ENCODE results near the gene RASAL3. TPM values are rescaled to one million over a fixed set of nuclear protein-coding genes. Genes with fewer than 3 reads are reported as not detected.

RASAL3 gene
- total RNA-seq, 1 experiment from 2014 or later = not detected

DNA sequence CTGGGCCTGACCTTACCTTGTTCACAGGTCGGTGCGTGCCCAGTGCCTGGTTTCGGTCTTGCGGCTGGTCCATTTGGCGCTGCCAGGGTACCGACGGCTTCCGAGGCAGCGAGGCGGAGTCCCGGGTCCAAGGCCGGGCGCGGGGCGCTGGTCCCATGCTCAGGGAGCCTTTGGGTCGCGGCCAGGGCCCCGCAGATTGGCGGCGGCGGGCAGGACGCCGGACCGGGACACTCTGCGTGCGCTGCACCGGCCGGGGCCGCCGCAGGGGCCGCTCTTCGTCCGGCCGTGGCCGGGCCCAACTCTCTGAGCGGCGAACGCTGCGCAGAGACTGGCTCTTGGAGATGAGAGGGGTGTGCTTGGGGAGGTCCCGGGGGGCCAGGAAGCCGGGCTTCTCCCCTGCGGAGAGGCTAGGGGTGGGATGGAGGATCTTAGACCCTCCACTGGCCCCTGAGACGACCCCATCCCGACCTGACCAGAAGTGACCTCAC, 11.2 kb downstream of the RASAL3 start:
- peaks cover 16% of the 10 kb centered on the region for H3K27me3 ChIP-seq (ENCODE audit: low read length)
- DNase-seq (no peak), ATAC-seq (peak; percentile 10; the same call in 1 of the 2 replicates)
- H3K4me2 ChIP-seq (ENCODE audit: low read length) = peak overlapping the region; percentile 71
- peak overlapping the region; percentile 27 for H2AFZ ChIP-seq (ENCODE audit: low read length)
- BruUV-seq (replicated peaks) = no TSS peak
- TF ChIP-seq EZH2 (IDR thresholded peaks at IDR 0.05; ENCODE audit: low read length, unreplicated experiment) (no peak), EZH2phosphoT487 (IDR thresholded peaks at IDR 0.05; ENCODE audit: borderline replicate concordance, low read length) (no peak)
- TF ChIP-seq, protein P1, sequence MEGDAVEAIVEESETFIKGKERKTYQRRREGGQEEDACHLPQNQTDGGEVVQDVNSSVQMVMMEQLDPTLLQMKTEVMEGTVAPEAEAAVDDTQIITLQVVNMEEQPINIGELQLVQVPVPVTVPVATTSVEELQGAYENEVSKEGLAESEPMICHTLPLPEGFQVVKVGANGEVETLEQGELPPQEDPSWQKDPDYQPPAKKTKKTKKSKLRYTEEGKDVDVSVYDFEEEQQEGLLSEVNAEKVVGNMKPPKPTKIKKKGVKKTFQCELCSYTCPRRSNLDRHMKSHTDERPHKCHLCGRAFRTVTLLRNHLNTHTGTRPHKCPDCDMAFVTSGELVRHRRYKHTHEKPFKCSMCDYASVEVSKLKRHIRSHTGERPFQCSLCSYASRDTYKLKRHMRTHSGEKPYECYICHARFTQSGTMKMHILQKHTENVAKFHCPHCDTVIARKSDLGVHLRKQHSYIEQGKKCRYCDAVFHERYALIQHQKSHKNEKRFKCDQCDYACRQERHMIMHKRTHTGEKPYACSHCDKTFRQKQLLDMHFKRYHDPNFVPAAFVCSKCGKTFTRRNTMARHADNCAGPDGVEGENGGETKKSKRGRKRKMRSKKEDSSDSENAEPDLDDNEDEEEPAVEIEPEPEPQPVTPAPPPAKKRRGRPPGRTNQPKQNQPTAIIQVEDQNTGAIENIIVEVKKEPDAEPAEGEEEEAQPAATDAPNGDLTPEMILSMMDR (conservative IDR thresholded peaks at IDR 0.05; ENCODE audit: low read depth, low read length) = no peak; the same call in 1 of the 2 replicates
- intact Hi-C loops (cut with micrococcal nuclease) = loop anchor here (10.0 kb wide), 1 partner anchor 102 kb away; no protein-coding TSS in a partner anchor
- ChIA-PET POLR2A (ENCODE audit: unreplicated experiment) (interaction anchor here (0.6 kb wide), 2 partner anchors 21 to 53 kb away, joined by 3 to 6 read pairs; no protein-coding TSS in a partner anchor), CTCF (interaction anchor here (0.6 kb wide), 1 partner anchor 40 kb away, joined by 3 read pairs; no protein-coding TSS in a partner anchor)
- H3K4me3 ChIP-seq (ENCODE audit: low read length) = peak overlapping the region; percentile 36
- H3K36me3 ChIP-seq (ENCODE audit: low read depth, low read length) = no peaks in the 10 kb centered on the region
- H3K9me2 ChIP-seq (replicated peaks; ENCODE audit: low read length) = 0 out of 2 replicates have a peak, but pooled peaks cover 4% of the 10 kb centered on the region
- peaks cover 21% of the 10 kb centered on the region; the same call in 1 of the 2 replicates for H3K4me1 ChIP-seq (ENCODE audit: insufficient read depth, low read length)
- H3K9me3 ChIP-seq (ENCODE audit: low read length) = no peaks in the 10 kb centered on the region
- H3K9ac ChIP-seq (ENCODE audit: low read length) = no peak overlapping the region
- no peaks in the 10 kb centered on the region for H3F3A ChIP-seq (ENCODE audit: low read length, unreplicated experiment)
- H4K20me1 ChIP-seq (ENCODE audit: low read length) = no peaks in the 10 kb centered on the region
- no peaks in the 10 kb centered on the region for H3K79me2 ChIP-seq (ENCODE audit: low read length)
- no peak overlapping the region for H3K27ac ChIP-seq (ENCODE audit: low read length)

DNA sequence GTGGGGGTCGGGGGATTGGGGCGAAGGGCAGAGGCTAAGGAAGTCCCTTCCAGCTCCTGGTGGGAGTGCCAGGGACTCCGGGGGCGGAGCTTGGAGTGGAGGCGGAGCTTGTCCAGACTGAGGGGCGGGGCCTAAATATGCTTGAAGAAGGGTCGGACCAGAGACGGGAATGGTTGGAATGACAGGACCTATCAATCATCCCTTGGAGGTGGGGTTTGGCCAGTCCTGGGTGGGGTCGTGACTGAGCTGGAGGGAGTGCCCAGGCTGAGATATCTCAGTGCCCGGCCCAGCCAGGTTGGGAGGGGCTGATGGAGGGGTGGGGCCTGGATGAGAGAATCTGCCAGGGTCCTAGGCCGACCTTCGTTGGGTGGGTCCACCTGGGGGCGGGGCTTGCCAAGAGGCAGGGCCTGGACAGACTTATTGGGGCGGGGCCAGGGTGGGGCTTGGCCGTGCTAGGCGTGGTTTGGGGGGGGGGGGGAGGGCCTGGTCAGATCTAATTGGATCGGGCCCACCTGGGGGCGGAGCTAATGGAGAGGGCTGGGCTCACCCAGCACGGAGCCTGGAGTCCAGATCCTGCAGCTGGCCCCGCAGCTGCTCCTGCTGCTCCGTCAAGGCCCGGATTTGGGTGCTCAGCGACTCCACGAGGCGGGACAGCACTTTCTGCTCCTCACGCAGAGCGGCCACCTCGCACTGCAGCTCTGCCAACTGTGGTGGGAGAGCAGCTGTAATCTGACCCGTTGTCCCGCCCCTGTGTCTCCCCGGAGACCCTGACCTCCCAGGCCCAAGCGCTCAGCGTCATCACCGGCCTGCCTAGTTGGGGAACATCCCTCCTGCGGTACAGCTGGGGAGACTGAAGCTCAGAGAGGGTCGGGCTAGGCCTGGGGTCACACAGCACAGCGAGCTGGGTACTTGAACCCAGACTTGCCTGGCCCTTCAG, 12.0 kb downstream of the RASAL3 start:
- H3K4me2 ChIP-seq (ENCODE audit: low read length) = peak overlapping the region; percentile 71
- H3K36me3 ChIP-seq (ENCODE audit: low read depth, low read length) = no peaks in the 10 kb centered on the region
- H3K27ac ChIP-seq (ENCODE audit: low read length) = no peak overlapping the region
- H3K9me2 ChIP-seq (replicated peaks; ENCODE audit: low read length) = 0 out of 2 replicates have a peak, but pooled peaks cover 4% of the 10 kb centered on the region
- H3K4me3 ChIP-seq (ENCODE audit: low read length) = peak overlapping the region; percentile 36
- TF ChIP-seq EZH2 (IDR thresholded peaks at IDR 0.05; ENCODE audit: low read length, unreplicated experiment) (no peak), EZH2phosphoT487 (IDR thresholded peaks at IDR 0.05; ENCODE audit: borderline replicate concordance, low read length) (no peak)
- TF ChIP-seq, protein P1 (conservative IDR thresholded peaks at IDR 0.05; ENCODE audit: low read depth, low read length) = no peak
- H3K27me3 ChIP-seq (ENCODE audit: low read length) = peaks cover 10% of the 10 kb centered on the region
- ATAC-seq (peak; percentile 61), DNase-seq (peak; percentile 82)
- H3K79me2 ChIP-seq (ENCODE audit: low read length) = no peaks in the 10 kb centered on the region
- H3F3A ChIP-seq (ENCODE audit: low read length, unreplicated experiment) = no peaks in the 10 kb centered on the region
- H3K9ac ChIP-seq (ENCODE audit: low read length) = no peak overlapping the region
- ChIA-PET CTCF (interaction anchor here (0.6 to 1.0 kb wide), 2 partner anchors 11 to 39 kb away, joined by 3 to 6 read pairs; no protein-coding TSS in a partner anchor), POLR2A (ENCODE audit: unreplicated experiment) (interaction anchor here (0.6 to 0.7 kb wide), 4 partner anchors 20 to 762 kb away, joined by 3 to 6 read pairs (median 4); partner anchors contain the start of gene ZNF333)
- intact Hi-C loops (cut with micrococcal nuclease) = loop anchor here (10.0 kb wide), 1 partner anchor 102 kb away; no protein-coding TSS in a partner anchor
- H2AFZ ChIP-seq (ENCODE audit: low read length) = peak overlapping the region; percentile 27
- TSS peak; percentile 37 for BruUV-seq (replicated peaks)
- no peaks in the 10 kb centered on the region for H3K9me3 ChIP-seq (ENCODE audit: low read length)
- H4K20me1 ChIP-seq (ENCODE audit: low read length) = no peaks in the 10 kb centered on the region
- H3K4me1 ChIP-seq (ENCODE audit: insufficient read depth, low read length) = peaks cover 21% of the 10 kb centered on the region; the same call in 1 of the 2 replicates

Data from PC-3 (cell line).